NT2/D1 (cell line): ENCODE measurements around the gene BRIP1.

Experiments
- YY1 ChIP-seq: IDR thresholded peaks from 2 replicates; pipeline ENCODE4 v1.6.1; 2011; ENCODE audit not compliant: insufficient read length, insufficient read depth
- ZNF274 ChIP-seq: IDR thresholded peaks from 2 replicates; pipeline ENCODE4 v1.6.1; 2011; ENCODE audit warnings: mild to moderate bottlenecking, low read depth, low read length

DNA sequence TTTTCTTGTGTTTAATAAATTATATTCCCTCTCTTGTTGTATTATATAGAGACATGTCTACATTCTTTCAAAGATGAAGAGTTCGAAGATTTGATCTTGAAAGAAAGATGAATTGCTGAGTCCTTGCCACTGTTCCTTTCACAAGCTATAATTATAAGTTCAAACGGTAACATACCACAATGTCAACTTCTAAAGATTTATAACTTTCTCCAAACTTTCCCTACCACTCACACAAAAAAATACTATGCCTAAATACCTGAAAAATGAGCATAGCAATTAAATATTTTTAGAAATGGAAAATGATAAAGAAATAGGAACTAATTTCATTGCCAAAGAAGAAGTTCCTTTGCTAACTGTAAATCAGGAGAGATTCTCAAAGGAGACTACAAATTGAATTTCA, 50.6 kb downstream of the BRIP1 start:
- no peak for TF ChIP-seq YY1
- no peak for TF ChIP-seq ZNF274
